Measurements from ENCODE around the gene ISM1. TPM values are rescaled to one million over a fixed set of nuclear protein-coding genes. Genes with fewer than 3 reads are reported as not detected.

Gene ISM1
- total RNA-seq, 1 donor from 2014 or later, result 0.98 TPM

- DNase-seq (ENCODE audit: low read depth), result no peak
- Histone ChIP-seq H3K79me2 (ENCODE audit: insufficient read depth, low read length) (no peaks in the 10 kb centered on the region), H2AFZ (ENCODE audit: low read depth, low read length) (no peak overlapping the region), H4K20me1 (ENCODE audit: insufficient read depth, low read length) (no peaks in the 10 kb centered on the region), H3K36me3 (ENCODE audit: insufficient read depth, low read length) (no peaks in the 10 kb centered on the region), H3K9me3 (ENCODE audit: insufficient read depth, low read depth, low read length) (no peaks in the 10 kb centered on the region), H3K27me3 (ENCODE audit: insufficient read depth, low read length) (peaks cover 3% of the 10 kb centered on the region), H3K4me3 (ENCODE audit: insufficient read depth, low read depth, low read length) (no peak overlapping the region), H3K9ac (ENCODE audit: low read length) (no peak overlapping the region), H3K4me2 (ENCODE audit: low read length) (no peak overlapping the region), H3K27ac (ENCODE audit: low read depth, low read length) (no peak overlapping the region), H3K4me1 (ENCODE audit: insufficient read depth, low read length) (no peaks in the 10 kb centered on the region)
- TF ChIP-seq, protein P1, sequence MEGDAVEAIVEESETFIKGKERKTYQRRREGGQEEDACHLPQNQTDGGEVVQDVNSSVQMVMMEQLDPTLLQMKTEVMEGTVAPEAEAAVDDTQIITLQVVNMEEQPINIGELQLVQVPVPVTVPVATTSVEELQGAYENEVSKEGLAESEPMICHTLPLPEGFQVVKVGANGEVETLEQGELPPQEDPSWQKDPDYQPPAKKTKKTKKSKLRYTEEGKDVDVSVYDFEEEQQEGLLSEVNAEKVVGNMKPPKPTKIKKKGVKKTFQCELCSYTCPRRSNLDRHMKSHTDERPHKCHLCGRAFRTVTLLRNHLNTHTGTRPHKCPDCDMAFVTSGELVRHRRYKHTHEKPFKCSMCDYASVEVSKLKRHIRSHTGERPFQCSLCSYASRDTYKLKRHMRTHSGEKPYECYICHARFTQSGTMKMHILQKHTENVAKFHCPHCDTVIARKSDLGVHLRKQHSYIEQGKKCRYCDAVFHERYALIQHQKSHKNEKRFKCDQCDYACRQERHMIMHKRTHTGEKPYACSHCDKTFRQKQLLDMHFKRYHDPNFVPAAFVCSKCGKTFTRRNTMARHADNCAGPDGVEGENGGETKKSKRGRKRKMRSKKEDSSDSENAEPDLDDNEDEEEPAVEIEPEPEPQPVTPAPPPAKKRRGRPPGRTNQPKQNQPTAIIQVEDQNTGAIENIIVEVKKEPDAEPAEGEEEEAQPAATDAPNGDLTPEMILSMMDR (IDR thresholded peaks at IDR 0.05; ENCODE audit: insufficient read depth, low read depth, low read length), result no peak
- no peak for TF ChIP-seq EZH2 (IDR thresholded peaks at IDR 0.05; ENCODE audit: insufficient read depth, low read length)
- Mint-ChIP-seq H3K27ac (ENCODE audit: unreplicated experiment) (no peak overlapping the region), H3K4me3 (ENCODE audit: unreplicated experiment) (no peak overlapping the region), H3K9me3 (ENCODE audit: unreplicated experiment) (peaks cover 2% of the 10 kb centered on the region), H3K36me3 (ENCODE audit: low read depth, unreplicated experiment) (no peaks in the 10 kb centered on the region), H3K27me3 (ENCODE audit: low read depth, unreplicated experiment) (peaks cover 9% of the 10 kb centered on the region), H3K4me1 (ENCODE audit: low read depth, unreplicated experiment) (no peaks in the 10 kb centered on the region)
- FAIRE-seq, result no peak
These were observed 17.1 kb downstream of the ISM1 start for GRCh38 chr20:13238001-13238653.

GRCh38 chr20:13243826-13244376 lies 22.8 kb downstream of the ISM1 start:
- Histone ChIP-seq H3K27me3 (ENCODE audit: insufficient read depth, low read length) (peaks cover 3% of the 10 kb centered on the region), H3K36me3 (ENCODE audit: insufficient read depth, low read length) (no peaks in the 10 kb centered on the region), H3K9ac (ENCODE audit: low read length) (no peak overlapping the region), H3K4me2 (ENCODE audit: low read length) (no peak overlapping the region), H3K9me3 (ENCODE audit: insufficient read depth, low read depth, low read length) (no peaks in the 10 kb centered on the region), H2AFZ (ENCODE audit: low read depth, low read length) (no peak overlapping the region), H3K4me3 (ENCODE audit: insufficient read depth, low read depth, low read length) (no peak overlapping the region), H3K79me2 (ENCODE audit: insufficient read depth, low read length) (no peaks in the 10 kb centered on the region), H3K27ac (ENCODE audit: low read depth, low read length) (no peak overlapping the region), H3K4me1 (ENCODE audit: insufficient read depth, low read length) (no peaks in the 10 kb centered on the region), H4K20me1 (ENCODE audit: insufficient read depth, low read length) (no peaks in the 10 kb centered on the region)
- DNase-seq (ENCODE audit: low read depth) (no peak), FAIRE-seq (no peak)
- Mint-ChIP-seq H3K9me3 (ENCODE audit: unreplicated experiment) (no peaks in the 10 kb centered on the region), H3K36me3 (ENCODE audit: low read depth, unreplicated experiment) (no peaks in the 10 kb centered on the region), H3K4me1 (ENCODE audit: low read depth, unreplicated experiment) (peaks cover 14% of the 10 kb centered on the region), H3K27ac (ENCODE audit: unreplicated experiment) (no peak overlapping the region), H3K4me3 (ENCODE audit: unreplicated experiment) (no peak overlapping the region), H3K27me3 (ENCODE audit: low read depth, unreplicated experiment) (peaks cover 1% of the 10 kb centered on the region)
- TF ChIP-seq, protein P1 (IDR thresholded peaks at IDR 0.05; ENCODE audit: insufficient read depth, low read depth, low read length), result no peak
- no peak for TF ChIP-seq EZH2 (IDR thresholded peaks at IDR 0.05; ENCODE audit: insufficient read depth, low read length)

DNA sequence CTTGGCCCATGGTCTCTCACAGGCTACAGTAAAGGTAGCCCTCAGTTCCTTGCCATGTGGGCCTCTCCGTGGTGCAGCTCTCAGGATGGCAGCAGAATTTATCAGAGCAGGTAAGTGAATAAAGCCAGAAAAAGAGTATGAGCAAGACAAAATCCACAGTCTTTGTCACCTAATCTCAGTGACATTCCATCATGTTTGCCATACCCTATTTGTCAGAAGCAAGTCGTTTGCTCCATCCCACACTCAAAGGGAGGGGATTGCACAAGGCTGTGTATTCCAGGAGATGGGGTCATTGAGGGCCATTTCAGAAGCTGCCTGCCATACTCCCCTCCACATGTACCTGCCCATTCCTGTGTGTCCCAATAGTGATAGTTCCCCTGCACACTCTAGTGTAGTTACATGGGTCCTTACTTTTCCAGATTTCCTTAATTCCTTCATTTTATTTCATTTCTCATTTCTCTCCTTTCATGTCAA lies 24.2 kb downstream of the ISM1 start:
- Histone ChIP-seq H3K27ac (ENCODE audit: low read depth, low read length) (no peak overlapping the region), H3K9me3 (ENCODE audit: insufficient read depth, low read depth, low read length) (no peaks in the 10 kb centered on the region), H4K20me1 (ENCODE audit: insufficient read depth, low read length) (no peaks in the 10 kb centered on the region), H3K27me3 (ENCODE audit: insufficient read depth, low read length) (peaks cover 3% of the 10 kb centered on the region), H3K9ac (ENCODE audit: low read length) (no peak overlapping the region), H3K4me1 (ENCODE audit: insufficient read depth, low read length) (no peaks in the 10 kb centered on the region), H3K4me2 (ENCODE audit: low read length) (no peak overlapping the region), H3K4me3 (ENCODE audit: insufficient read depth, low read depth, low read length) (no peak overlapping the region), H3K79me2 (ENCODE audit: insufficient read depth, low read length) (no peaks in the 10 kb centered on the region), H2AFZ (ENCODE audit: low read depth, low read length) (no peak overlapping the region), H3K36me3 (ENCODE audit: insufficient read depth, low read length) (no peaks in the 10 kb centered on the region)
- DNase-seq (ENCODE audit: low read depth) (no peak), FAIRE-seq (no peak)
- no peaks in the 10 kb centered on the region for H3K9me3 Mint-ChIP-seq (ENCODE audit: unreplicated experiment)
- no peak overlapping the region for H3K4me3 Mint-ChIP-seq (ENCODE audit: unreplicated experiment)
- no peaks in the 10 kb centered on the region for H3K27me3 Mint-ChIP-seq (ENCODE audit: low read depth, unreplicated experiment)
- H3K27ac Mint-ChIP-seq (ENCODE audit: unreplicated experiment), result no peak overlapping the region
- no peak for TF ChIP-seq EZH2 (IDR thresholded peaks at IDR 0.05; ENCODE audit: insufficient read depth, low read length)
- TF ChIP-seq, protein P1 (IDR thresholded peaks at IDR 0.05; ENCODE audit: insufficient read depth, low read depth, low read length), result no peak
- H3K4me1 Mint-ChIP-seq (ENCODE audit: low read depth, unreplicated experiment), result peaks cover 14% of the 10 kb centered on the region
- H3K36me3 Mint-ChIP-seq (ENCODE audit: low read depth, unreplicated experiment), result no peaks in the 10 kb centered on the region
